Right lobe of liver (tissue), 6 donors: ENCODE results near the gene SLC16A14. TPM values are rescaled to one million over a fixed set of nuclear protein-coding genes. Genes with fewer than 3 reads are reported as not detected.

ENCODE experiments used
- ATAC-seq, 4 donors: fragments of 200-7000 bp; cut with Tn5 transposase; one replicate each; pipeline ENCODE4 v1.9.1; 2020; ENCODE audit warnings: mild to moderate bottlenecking in 4 of 4, moderate library complexity in 4 of 4
- DNase-seq, 3 donors: peaks; one replicate each; pipeline ENCODE4 v3.0.0-alpha.2; 2020
- H3K27ac ChIP-seq, 3 donors: fragments of 200-600 bp; one replicate each; pipeline ENCODE4 v1.8.0; 2022
- H3K27me3 ChIP-seq, 2 donors: fragments of 200-600 bp; one replicate each; pipeline ENCODE4 v1.8.0; 2022
- H3K36me3 ChIP-seq, 4 donors: fragments of 200-600 bp; sonication (generic) in 1 of 4; one replicate each; pipeline versions ENCODE4 v1.5.1 to v1.8.0; 2017 to 2022; ENCODE audit warnings: control low read depth in 1 of 4
- H3K4me1 ChIP-seq, 4 donors: fragments of 200-600 bp; sonication (generic) in 1 of 4; one replicate each; pipeline versions ENCODE4 v1.5.1 to v1.8.0; 2017 to 2022; ENCODE audit warnings: control low read depth in 1 of 4
- H3K4me3 ChIP-seq, 3 donors: fragments of 200-600 bp; one replicate each; pipeline ENCODE4 v1.8.0; 2022
- H3K9me3 ChIP-seq, 4 donors: fragments of 200-600 bp; sonication (generic) in 1 of 4; one replicate each; pipeline versions ENCODE4 v1.5.1 to v1.8.0; 2017 to 2022; ENCODE audit warnings: control low read depth in 1 of 4
- CTCF ChIP-seq, 4 donors: fragments of 200-600 bp in 3 of 4; fragments of 450-650 bp in 1 of 4; IDR thresholded peaks; one replicate each; pipeline versions ENCODE4 v1.5.1 to v1.8.0; 2016 to 2022; ENCODE audit warnings: antibody characterized with exemption in 4 of 4, mild to moderate bottlenecking in 2 of 4
- POLR2A ChIP-seq: fragments of 450-650 bp; IDR thresholded peaks from one replicate; pipeline ENCODE4 v1.6.1; 2017; ENCODE audit warnings: antibody characterized with exemption, mild to moderate bottlenecking
- WGBS: methylation state at CpG from one replicate; pipeline ENCODE4 v1.1.6; 2018; ENCODE audit warnings: low coverage, low lambda C conversion rate; ENCODE audit not compliant: insufficient coverage; ENCODE audit errors: missing lambda C conversion rate; 5-methylcytosine and 5-hydroxymethylcytosine counted together
- intact Hi-C, 2 donors: fragments of 100-400 bp; cut with DNase I; formaldehyde crosslinking; loops; one replicate each; pipeline versions ENCODE4 v1.11.2 to v1.14.1; 2022
- small RNA-seq, 2 experiments: library from RNA; depleted of rRNA; stranded (forward); fragments of <200 nt; gene quantifications; one replicate each; pipeline ENCODE3, GENCODE V24; 2016
- total RNA-seq, 6 experiments: library from RNA; depleted of rRNA in 2 of 6; stranded (reverse); fragments of >200 nt in 2 of 6; fragmentation: NEBNext Ultra II Directional in 3 of 6; extraction: Animal tissue kit (Norgen Biotek cat#: 25700) in 3 of 6; gene quantifications; one replicate each; pipeline versions ENCODE4 v1.1.0 to v1.2.4, GENCODE V29; 2016 to 2023
- donor health status: DM: no; HTN: yes; CAD: no.
- donor health status: DM: no; HTN: no; CAD: no.
- donor health status: DM: no; HTN: no; CAD: no.
- donor health status: DM: no; HTN: yes; CAD: no.
- donor health status: DM: no; HTN: yes; CAD: no.

Gene SLC16A14
- total RNA-seq, 6 experiments from 2014 or later, result 0.14 to 2.1 (median 0.60) TPM

GRCh38 chr2:230000118-230000841, 68.4 kb downstream of the SLC16A14 start:
- intact Hi-C loops, result loop anchor here in 1 of 2 donors (5.0 kb wide), 1 partner anchor 612 kb away; no protein-coding TSS in a partner anchor
- 76% methylated on average over 6 of the region's 6 CpGs for WGBS
- no peaks in the 10 kb centered on the region for H3K36me3 ChIP-seq
- H3K27me3 ChIP-seq, result no peaks in the 10 kb centered on the region
- ATAC-seq, result peak in 1 of 4 donors; percentile 45
- no peak overlapping the region for H3K4me3 ChIP-seq
- no peak overlapping the region for H3K27ac ChIP-seq
- DNase-seq, result no peak
- no peaks in the 10 kb centered on the region for H3K9me3 ChIP-seq
- H3K4me1 ChIP-seq, result no peaks in the 10 kb centered on the region
- TF ChIP-seq POLR2A (no peak), CTCF (IDR thresholded peaks at IDR 0.05) (no peak)

- intact Hi-C loops, result no loop called here
- WGBS, result 60% methylated on average over 1 of the region's 3 CpGs
- no peaks in the 10 kb centered on the region for H3K4me1 ChIP-seq
- ATAC-seq (peak; percentile 42 to 71 (median 58)), DNase-seq (no peak)
- H3K27me3 ChIP-seq, result no peaks in the 10 kb centered on the region
- TF ChIP-seq POLR2A (no peak), CTCF (IDR thresholded peaks at IDR 0.05) (no peak)
- no peaks in the 10 kb centered on the region for H3K36me3 ChIP-seq
- no peaks in the 10 kb centered on the region for H3K9me3 ChIP-seq
- H3K27ac ChIP-seq, result no peak overlapping the region
- no peak overlapping the region for H3K4me3 ChIP-seq
Observed at GRCh38 chr2:229997565-229997964, 71.2 kb downstream of the SLC16A14 start.

GRCh38 chr2:229996320-229996719, 72.4 kb downstream of the SLC16A14 start:
- no peak overlapping the region for H3K27ac ChIP-seq
- no peaks in the 10 kb centered on the region for H3K4me1 ChIP-seq
- no peak for DNase-seq
- H3K36me3 ChIP-seq, result no peaks in the 10 kb centered on the region
- TF ChIP-seq CTCF (IDR thresholded peaks at IDR 0.05) (no peak), POLR2A (no peak)
- no peaks in the 10 kb centered on the region for H3K9me3 ChIP-seq
- ATAC-seq, result no peak
- H3K27me3 ChIP-seq, result no peaks in the 10 kb centered on the region
- WGBS, result 61% methylated on average over 4 of the region's 4 CpGs
- H3K4me3 ChIP-seq, result no peak overlapping the region
- intact Hi-C loops, result no loop called here

GRCh38 chr2:229993236-229993635, 75.5 kb downstream of the SLC16A14 start:
- intact Hi-C loops, result no loop called here

More at GRCh38 chr2:229993236-229993635, 75.5 kb downstream of the SLC16A14 start:
- no peak for ATAC-seq
- no peak overlapping the region for H3K4me3 ChIP-seq
- H3K27ac ChIP-seq, result no peak overlapping the region
- no peaks in the 10 kb centered on the region for H3K9me3 ChIP-seq
- H3K4me1 ChIP-seq, result no peaks in the 10 kb centered on the region
- TF ChIP-seq CTCF (IDR thresholded peaks at IDR 0.05) (no peak), POLR2A (no peak)
- no peaks in the 10 kb centered on the region for H3K27me3 ChIP-seq
- 82% methylated on average over 6 of the region's 6 CpGs for WGBS
- DNase-seq, result no peak
- H3K36me3 ChIP-seq, result no peaks in the 10 kb centered on the region

Small RNA genes within 50 kb of the gene (small RNA-seq; reads per million reads assigned to genes)
- gene RNY4P19, result 0 reads per million in 2 experiments

Other genes starting within 250 kb of the SLC16A14 start
- gene TRIP12, start 146.9 kb downstream of the SLC16A14 start, total RNA-seq, result 10 to 100 TPM; 66.5 to 98.0 (median 85.4) TPM
- gene FBXO36, start 146.4 kb downstream of the SLC16A14 start, total RNA-seq, result 1 to 10 TPM in 1 of 6 experiments, under 1 TPM in 5; 0.49 to 1.2 (median 0.72) TPM
- 10 to 100 TPM in 4 of 6 experiments, 1 to 10 TPM in 2; 5.0 to 13.1 (median 11.2) TPM for gene SP110, start 151.1 kb upstream of the SLC16A14 start, total RNA-seq
- gene SP140, start 156.8 kb upstream of the SLC16A14 start, total RNA-seq, result 1 to 10 TPM in 1 of 6 experiments, under 1 TPM in 4, not detected in 1; 0.43 to 1.2 (median 0.82) TPM